NCI-H446 treated with DMSO at 0.1 percent for 48 hours (cell line): ENCODE data around the gene CC2D1A.
"Not testable (repeated sequence)": the region's sequence is repeated elsewhere in the genome, so short reads cannot be mapped to it uniquely, and the experiment has no call there.

ENCODE experiments used
- DNase-seq: peaks from one replicate; lab custom pipeline; 2025; lab: John Stamatoyannopoulos, UW

CC2D1A gene

GRCh38 chr19:13908674-13909073, 2.7 kb downstream of the CC2D1A start:
- DNase-seq = no peak

GRCh38 chr19:13909430-13909829, 3.4 kb downstream of the CC2D1A start:
- no peak for DNase-seq

DNA sequence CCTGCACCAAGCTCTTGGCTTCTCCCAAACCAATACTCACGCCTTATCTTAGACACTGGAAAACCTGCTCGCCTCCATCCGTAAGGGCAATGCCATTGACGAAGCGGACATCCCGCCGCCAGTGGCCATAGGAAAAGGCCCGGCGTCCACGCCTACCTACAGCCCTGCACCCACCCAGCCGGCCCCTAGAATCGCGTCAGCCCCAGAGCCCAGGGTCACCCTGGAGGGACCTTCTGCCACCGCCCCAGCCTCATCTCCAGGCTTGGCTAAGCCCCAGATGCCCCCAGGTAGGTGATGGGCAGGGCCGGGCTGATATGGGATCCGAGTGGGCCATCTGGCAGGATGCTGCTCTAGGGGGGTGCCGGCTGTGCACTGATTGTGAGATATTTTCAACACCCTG, 7.4 kb downstream of the CC2D1A start:
- DNase-seq = no peak

GRCh38 chr19:13914777-13915176, 8.8 kb downstream of the CC2D1A start:
- DNase-seq = no peak

DNA sequence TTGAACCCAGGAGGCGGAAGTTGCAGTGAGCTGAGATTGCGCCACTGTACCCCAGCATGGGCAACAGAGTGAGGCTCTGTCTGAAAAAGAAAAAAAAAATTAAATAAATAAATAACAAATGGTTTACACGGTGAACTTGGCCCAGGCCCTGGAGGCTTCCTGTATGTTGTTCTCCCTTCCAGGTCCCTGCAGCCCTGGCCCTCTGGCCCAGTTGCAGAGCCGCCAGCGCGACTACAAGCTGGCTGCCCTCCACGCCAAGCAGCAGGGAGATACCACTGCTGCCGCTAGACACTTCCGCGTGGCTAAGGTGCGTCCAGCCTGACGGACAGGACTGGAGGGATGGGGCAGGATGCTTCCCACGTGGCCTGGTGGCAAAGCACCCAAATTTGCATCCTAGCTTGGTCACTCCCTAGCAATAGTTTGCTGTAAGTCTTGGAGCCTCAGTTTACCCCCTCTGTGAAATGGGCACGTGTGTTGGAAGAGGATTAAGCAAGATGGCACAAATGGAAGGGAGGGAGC, 11.9 kb downstream of the CC2D1A start:
- DNase-seq = no peak

GRCh38 chr19:13918726-13919411, 12.9 kb downstream of the CC2D1A start:
- DNase-seq = no peak

DNA sequence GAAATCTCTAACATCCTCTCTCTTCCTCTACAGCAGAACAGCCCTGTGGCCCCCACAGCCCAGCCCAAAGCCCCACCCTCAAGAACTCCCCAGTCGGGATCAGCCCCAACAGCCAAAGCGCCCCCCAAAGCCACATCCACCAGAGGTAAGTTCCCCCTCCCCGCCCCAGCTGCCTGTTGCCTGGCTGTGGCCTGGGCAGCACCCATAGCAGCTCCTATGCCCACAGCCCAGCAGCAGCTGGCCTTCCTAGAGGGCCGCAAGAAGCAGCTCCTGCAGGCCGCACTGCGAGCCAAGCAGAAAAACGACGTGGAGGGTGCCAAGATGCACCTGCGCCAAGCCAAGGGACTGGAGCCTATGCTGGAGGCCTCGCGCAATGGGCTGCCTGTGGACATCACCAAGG, 14.5 kb downstream of the CC2D1A start:
- no peak for DNase-seq

DNA sequence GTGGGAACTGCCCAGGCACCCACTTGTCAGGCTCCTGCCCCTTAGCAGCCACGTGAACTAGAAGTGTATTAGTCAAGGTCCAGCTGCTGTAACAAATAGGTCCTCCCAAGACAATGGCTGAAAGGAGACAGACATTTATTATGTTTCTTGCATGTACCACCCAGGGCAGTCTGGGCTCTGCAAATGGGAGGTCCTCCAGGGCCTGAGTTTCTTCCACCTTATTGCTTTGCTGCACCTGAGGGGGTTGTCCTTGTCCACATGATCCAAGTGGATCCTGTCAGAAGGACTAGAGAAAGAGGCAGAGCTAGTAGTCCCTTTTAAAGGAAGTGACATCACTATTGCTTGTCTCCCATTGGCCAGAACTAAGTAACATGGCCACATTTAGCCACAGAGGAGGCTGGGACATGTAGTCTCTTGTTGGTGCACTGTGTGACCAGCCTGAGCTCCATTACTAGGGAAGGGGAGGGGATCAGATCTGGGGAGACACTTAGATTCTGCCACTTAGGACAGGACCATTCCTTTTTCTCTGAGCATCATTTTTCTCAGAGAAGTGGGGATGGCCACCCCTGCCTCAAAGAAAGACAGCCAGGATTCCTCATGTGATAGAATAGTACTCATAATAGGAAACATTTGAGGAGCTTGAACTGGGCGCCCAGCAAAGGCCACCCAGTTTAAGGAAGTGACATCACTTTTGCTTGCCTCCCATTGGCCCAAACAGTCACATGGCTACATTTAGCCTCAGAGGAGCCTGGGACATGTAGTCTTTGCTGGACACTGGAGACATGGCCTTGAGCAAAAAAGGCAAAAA, 15.1 kb downstream of the CC2D1A start:
- DNase-seq = peak; percentile 32

GRCh38 chr19:13922118-13922517, 16.1 kb downstream of the CC2D1A start:
- not testable (repeated sequence) for DNase-seq

- DNase-seq = no peak
Measured at GRCh38 chr19:13923194-13923987, 17.4 kb downstream of the CC2D1A start.

DNA sequence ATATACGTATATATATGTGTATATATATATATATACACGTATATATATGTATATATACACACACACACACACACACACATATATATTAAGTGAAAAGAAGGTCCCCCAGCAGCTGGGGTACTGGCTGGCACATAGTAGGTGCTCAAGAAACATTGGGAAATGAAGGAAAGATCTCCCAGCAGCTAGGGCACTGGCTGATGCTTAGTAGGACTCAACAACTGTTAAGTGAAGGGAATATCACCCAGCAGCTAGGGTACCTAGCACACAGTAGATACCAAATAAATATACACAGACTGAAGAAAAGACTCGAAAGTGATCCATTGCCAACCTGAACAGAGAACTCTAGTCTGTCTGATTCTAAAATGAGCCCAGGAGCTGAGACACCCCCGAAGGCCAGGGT, 20.0 kb downstream of the CC2D1A start:
- DNase-seq = no peak

DNA sequence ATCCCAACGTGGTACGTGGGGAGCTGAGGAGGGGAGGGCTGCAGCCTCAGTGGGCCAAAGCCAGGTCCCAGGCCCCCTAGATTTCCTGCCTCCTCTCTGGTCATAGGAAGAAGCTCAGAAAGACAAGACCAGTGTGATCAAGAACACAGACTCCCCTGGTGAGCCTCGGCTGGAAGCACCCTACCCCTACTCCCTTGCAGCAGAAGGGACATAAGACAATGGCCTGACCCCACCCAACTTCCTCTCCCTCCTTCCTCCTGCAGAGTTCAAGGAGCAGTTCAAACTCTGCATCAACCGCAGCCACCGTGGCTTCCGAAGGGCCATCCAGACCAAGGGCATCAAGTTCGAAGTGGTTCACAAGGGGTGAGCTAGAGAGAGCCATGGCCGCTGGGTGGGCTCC, 20.7 kb downstream of the CC2D1A start:
- DNase-seq = no peak

DNA sequence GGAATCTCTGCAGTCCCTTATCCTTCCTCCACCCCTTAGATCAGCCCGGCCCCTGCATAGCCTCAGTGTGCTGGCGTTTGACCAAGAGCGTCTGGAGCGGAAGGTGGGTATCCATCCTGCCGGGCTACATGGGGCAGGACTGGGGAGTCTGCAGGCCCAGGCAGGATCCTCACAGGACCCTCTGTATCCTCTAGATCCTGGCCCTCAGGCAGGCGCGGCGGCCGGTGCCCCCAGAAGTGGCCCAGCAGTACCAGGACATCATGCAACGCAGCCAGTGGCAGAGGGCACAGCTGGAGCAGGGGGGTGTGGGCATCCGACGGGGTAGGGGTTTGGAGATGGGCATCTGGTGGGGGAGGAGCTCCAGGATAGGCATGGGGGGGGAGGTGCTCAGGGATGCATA, 23.3 kb downstream of the CC2D1A start:
- DNase-seq = no peak

GRCh38 chr19:13929956-13930355, 24.0 kb downstream of the CC2D1A start:
- DNase-seq = no peak

GRCh38 chr19:13930402-13930801, 24.4 kb downstream of the CC2D1A start:
- no peak for DNase-seq

DNA sequence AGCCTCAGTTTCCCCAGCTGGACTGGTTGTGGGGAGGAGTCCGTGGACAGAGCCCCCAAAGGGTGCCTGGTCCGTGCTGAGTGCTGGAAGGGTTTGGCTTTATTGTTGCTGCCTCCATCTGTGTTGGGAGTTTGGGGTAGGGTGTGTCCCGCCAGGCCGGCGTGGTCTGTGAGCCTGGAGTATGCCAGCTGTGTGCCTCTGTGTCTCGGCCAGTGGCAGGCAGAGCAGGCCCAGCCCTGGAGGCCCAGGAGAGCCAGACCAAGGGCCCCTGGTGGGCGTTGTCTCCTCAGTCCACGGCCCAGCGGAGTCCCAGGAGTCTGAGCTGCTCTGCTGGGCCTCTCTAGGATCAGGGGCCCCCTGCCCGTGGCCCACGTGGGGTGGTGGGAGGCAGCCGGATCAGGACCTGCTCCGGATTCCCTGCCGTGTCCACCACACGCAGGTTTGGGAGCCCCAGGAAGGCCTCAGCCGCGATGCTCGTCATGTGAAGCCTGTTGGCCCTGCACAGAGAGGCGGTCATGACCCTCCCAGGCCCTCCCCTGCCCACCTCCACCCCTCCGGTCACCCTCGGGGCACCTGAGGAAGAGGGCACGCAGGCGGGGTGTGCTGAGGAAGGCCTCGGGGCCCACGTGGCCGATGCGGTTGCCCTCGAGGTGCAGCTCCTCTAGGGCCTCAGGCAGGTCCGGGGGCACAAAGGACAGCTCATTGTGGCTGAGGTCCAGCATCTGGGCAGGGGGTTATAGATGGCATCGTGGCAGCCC, 25.6 kb downstream of the CC2D1A start:
- no peak for DNase-seq

DNA sequence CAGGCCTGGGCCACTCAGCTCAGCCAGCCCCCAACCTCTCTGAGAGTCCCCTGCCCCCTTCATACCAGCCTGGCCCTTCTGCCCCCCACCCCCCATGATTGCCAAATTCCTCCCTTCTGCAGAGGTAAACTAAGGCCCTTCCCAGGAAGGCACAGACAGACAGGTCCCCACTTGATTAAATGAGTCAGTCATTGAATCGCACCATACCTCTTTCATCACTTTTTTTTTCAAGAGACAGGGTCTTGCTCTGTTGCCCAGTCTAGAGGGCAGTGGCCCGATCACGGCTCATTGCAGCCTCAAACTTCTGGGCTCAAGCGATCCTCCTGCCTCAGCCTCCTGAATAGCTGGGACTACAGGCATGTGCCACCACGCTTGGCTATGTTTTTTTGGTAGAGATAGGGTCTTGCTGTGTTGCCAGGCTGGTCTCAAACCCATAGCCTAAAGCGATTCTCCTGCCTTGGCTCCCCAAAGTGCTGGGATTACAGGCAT, 26.2 kb downstream of the CC2D1A start:
- no peak for DNase-seq

DNA sequence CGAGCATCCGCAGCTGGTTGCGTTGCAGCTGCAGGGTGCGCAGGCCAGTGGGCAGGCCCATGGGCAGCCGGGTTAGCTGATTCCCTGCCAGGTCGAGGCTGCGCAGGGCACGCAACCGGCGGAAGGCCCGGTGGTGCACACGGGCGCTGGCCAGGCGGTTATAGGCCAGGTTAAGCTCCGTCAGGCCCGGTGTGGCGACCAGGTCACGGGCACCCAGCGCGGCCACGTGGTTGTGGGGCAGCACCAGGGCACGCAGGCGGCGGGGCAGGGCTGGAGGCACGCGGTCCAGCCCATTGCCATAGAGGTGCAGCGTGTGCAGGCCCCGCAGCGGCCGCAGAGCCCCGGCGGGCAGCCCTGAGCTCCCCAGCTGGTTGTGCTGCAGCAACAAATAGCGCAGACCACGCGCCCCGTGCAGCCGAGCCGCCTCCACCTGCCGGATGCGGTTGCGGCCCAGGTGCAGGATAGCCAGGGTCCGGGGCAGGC, 27.0 kb downstream of the CC2D1A start:
- no peak for DNase-seq

- no peak for DNase-seq
Measured at GRCh38 chr19:13934785-13935109, 28.7 kb downstream of the CC2D1A start.

DNA sequence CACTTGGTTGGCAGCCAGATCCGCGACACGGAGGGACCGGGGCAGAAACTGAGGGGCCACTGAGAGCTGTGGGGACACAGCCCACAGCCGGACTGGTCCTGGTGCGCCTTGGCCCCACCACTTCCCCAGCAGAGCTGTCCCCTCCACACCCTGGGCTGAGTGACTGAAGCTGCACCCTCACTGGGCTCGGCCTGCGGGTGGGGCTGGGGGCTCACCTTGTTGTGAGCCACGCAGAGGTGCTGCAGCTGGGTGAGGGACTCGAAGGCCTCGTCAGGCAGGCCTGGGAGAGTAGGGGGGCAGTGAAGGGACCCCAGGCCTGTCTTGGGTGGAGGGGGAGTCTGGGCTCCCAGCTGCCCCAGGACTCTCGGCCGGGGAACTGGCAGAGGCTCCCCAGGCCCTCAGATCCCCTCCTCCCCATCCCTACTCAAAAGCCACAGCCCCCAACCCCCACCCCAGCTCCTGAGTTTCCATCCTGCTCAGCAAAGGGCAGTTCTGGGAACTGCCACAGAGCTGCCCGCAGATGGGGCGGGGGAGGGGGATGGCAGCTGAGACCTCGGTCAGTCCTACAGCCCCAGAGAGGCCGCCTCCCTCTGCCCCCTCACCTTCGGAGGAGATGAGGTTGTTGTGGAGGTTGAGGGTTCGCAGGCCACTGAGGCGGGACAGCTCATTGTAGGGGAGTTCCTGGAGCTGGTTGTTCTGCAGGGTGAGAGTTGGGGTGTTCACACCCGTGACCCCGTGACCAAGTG, 29.9 kb downstream of the CC2D1A start:
- no peak for DNase-seq
